Esophagus squamous epithelium (tissue), 4 donors: ENCODE data around the gene PLXNB2.

Source experiments
- POLR2A ChIP-seq, 4 donors: fragments of 450-650 bp; IDR thresholded peaks; one replicate each; pipeline ENCODE4 v1.6.1; 2017; ENCODE audit warnings: antibody characterized with exemption in 4 of 4, mild to moderate bottlenecking in 4 of 4, moderate library complexity in 3 of 4
- TF ChIP-seq, protein P1 (sequence below), 6 experiments: fragments of 450-650 bp in 4 of 6; fragments of 200-600 bp in 2 of 6; sonication (generic) in 2 of 6; IDR thresholded peaks; one replicate each; pipeline ENCODE4 v1.5.1; 2016 to 2019; ENCODE audit warnings: antibody characterized with exemption in 6 of 6, mild to moderate bottlenecking in 4 of 6, moderate library complexity in 4 of 6

DNA sequence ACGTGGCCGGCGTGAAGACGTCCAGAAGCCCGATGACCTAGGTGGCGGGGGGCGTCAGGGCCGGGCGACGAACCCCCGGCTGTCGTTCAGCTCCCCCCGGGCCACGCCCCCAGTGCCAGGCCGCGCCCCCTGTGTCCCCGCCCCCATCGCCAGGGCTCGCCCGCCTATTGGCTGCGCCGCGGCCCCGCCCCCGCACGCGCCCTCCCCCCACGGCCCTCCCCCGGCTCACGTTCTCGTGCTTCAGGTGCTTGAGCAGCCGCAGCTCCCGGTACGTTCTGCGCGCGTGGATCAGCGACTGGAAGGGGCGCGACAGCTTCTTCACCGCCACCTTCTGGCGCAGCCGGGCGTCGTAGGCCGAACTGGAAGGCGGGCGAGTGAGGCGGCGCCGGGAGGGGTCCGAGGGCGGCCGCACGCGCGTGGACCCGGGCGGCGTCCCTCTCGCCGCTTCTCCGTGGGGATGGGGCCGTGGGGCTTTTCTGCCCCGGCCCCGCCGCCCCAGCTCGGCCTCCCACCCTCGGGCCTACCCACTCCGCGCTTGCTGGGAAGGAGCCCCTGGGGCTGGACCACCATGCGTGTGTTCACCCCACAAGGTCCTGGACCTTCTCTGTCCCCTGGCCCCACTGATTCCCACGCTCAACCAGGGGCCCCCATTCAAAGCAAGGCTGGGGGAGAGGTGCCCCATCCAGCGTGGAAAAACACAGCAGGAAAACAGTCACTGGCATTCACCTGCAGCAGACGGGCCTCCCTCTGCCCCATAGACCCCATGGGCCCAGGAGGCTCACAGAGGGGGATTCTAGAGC, 39.7 kb downstream of the PLXNB2 start:
- TF ChIP-seq, protein P1, sequence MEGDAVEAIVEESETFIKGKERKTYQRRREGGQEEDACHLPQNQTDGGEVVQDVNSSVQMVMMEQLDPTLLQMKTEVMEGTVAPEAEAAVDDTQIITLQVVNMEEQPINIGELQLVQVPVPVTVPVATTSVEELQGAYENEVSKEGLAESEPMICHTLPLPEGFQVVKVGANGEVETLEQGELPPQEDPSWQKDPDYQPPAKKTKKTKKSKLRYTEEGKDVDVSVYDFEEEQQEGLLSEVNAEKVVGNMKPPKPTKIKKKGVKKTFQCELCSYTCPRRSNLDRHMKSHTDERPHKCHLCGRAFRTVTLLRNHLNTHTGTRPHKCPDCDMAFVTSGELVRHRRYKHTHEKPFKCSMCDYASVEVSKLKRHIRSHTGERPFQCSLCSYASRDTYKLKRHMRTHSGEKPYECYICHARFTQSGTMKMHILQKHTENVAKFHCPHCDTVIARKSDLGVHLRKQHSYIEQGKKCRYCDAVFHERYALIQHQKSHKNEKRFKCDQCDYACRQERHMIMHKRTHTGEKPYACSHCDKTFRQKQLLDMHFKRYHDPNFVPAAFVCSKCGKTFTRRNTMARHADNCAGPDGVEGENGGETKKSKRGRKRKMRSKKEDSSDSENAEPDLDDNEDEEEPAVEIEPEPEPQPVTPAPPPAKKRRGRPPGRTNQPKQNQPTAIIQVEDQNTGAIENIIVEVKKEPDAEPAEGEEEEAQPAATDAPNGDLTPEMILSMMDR (IDR thresholded peaks at IDR 0.05), result peak in 3 of 6 experiments; percentile 8 to 37 (median 13)
- TF ChIP-seq POLR2A (IDR thresholded peaks at IDR 0.05), result no peak
